Lung microvascular endothelial cell (primary cell): ENCODE measurements around the gene PLA2G6. TPM values are rescaled to one million over a fixed set of nuclear protein-coding genes. Genes with fewer than 3 reads are reported as not detected.
A peak's percentile ranks its signal among the peaks of the same experiment; 100 is the strongest.

ENCODE experiments used
- DNase-seq, 2 donors: peaks; one replicate each; pipeline versions ENCODE4 v3.0.0 to v3.0.0-alpha.2; 2010; ENCODE audit warnings: low read depth in 2 of 2
- total RNA-seq: library from RNA; depleted of rRNA; stranded (reverse); fragments of >200 nt; gene quantifications from 2 replicates; pipeline ENCODE4 v1.2.1, GENCODE V29; 2014

The PLA2G6 gene
- total RNA-seq, 1 donor from 2014 or later, result 4.8 TPM

DNA sequence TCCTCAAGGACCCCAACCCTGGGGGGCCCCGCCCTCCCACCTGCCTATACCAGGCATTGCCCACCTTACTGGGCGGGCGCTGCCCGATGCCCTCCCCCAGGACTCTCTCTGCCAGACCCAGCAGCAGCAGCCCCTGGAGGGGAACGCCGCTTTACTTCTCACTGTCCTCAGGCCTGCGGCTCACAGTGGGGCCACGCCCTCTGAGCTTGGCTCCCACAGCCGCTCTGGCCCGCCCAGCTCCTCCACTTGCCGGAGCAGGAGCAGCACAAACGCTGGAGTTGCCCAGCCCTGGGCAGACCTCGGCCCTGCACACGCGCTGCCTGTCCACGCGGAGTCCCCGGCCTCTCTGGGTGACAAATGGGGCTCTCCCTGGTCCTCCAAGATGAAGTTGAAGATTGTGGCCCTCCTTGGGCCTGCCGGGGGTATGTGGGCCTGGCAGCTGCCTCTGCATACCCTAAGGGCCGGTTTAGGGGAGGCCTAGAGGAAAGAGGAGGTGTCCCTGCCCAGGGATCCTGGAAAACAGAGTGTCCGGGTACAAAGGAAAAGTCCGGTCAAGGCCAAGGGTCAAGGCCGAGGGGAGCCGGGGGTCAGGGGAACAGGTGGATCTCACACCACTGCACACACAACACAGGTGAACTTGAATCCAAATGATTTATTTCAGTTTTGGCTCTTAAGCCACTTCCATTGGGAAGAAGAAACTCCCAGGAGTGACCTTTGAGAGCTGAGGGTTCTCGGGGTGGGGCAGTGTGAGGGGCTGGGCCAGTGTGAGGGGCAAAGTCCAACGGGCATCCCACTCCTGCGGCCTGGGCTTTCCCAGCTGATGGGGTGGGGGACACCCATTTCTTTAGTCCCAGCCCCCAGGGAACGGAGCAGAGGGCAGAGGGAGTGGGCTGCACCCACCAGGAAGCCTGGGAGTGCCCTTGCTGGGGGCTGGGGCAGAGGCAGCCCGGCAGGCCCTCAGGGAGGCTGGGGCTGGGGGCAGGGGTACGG, 70.5 kb downstream of the PLA2G6 start:
- no peak for DNase-seq

DNA sequence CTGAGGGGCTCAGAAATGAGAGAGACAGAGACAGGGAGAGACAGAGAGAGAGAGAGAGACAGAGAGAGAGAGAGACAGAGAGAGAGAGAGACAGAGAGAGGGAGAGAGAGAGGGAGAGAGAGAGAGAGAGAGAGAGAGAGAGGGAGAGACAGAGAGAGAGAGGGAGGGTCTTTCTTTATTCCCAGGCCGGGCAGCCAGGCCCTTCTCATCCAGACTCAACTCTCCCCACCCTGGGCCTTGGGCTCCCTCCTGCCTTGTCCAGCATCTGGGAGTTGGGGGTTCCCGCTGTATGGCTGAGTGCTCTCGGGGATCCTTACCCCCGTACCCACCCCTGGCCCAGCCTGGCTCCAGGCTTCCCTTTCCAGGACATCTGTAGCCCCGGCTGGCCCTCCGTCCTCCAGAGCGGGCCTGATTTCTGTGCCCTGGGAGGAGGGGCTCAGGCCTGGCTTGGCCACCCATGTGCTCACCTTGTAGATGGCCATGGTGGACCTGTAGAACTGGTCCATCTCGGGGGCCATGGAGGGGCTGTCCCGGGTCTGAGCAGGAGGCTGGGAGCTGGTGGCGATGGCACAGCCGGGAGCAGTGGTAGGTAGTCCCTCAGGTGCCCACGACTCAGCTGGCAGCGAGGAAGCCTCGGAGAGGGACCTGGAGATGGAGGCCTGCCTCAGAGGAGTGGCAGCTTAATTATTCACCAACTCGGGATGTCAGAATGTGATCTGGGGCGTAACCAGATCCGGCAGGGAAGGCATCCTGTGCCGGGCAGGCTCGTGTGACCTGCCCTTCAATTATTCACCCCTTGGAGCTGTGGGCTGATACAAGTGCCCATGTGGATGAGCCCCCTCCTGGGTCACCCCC, 71.4 kb downstream of the PLA2G6 start, which contains the start of gene BAIAP2L2:
Gene BAIAP2L2 (minus strand): TSS at position 677 of the 855 bp plus-strand sequence. CDS start 159 bp downstream, at position 518.
- DNase-seq, result no peak

DNA sequence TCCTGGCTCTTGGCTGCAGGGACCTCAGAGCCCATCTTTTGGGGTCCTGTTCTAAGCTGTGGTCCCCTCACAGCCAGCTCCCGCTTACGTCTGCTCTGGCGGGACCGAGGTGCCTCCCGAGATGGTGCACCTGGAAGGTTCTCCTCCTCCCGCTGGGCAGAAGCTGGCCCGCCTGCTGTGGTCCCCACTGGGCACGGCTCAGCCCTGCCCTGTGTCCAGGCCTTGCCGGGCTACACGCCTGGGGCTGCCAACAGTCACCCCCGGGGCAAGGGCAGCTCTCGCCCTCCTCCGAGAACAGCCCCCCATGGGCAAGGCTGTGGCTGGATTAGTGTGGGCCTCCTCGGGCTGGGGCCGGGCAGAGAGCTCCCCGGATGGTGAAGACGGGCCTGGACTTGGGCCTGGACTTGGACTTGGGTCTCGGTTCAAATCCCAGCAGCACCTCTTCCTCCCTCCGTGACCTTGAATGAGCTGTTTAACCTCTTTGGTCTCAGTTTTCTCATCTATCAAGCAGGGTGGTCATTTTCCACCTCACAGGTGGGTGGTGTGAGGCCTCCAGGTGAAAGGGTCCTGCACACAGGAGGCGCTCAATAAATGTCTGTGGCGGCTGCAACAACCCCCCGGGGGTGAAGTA, 72.1 kb downstream of the PLA2G6 start:
- DNase-seq, result no peak

DNA sequence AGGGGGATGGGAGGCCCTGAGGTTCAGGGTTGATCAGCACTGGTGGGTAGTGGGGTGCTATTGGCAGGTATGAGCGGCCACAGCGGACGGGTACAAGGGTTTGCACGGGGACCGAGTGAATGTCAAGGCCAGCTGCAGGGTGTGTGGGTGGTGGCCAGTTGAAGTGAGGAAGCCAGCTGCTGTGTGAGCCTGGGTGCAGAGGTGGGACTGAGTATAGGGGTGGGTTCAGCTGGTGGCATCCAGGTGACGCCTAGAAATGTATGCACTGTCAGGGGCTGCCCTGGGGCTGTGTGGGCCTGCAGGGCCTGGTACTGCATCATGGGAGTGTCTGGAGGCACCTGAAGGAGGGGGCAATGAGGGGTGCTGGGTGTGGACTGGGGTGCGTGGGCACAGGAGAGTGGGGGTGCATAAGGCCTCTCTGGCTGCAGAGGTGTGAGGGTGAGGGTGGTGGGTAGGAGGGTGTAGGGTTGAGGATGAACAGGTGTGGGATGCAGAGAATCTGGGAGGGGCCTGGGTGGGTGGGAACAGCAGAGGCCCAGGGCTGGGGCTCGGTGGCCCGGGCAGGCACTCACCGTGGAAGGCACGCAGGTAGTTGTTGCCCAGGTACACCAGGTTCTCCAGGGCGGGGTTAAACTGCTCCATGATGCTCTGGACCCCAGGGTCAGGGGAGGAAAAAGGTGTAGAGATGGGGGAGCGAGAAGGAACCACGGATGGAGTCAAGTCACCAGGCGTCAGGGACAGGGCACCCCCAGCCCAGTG, 72.9 kb downstream of the PLA2G6 start:
- DNase-seq, result no peak

DNA sequence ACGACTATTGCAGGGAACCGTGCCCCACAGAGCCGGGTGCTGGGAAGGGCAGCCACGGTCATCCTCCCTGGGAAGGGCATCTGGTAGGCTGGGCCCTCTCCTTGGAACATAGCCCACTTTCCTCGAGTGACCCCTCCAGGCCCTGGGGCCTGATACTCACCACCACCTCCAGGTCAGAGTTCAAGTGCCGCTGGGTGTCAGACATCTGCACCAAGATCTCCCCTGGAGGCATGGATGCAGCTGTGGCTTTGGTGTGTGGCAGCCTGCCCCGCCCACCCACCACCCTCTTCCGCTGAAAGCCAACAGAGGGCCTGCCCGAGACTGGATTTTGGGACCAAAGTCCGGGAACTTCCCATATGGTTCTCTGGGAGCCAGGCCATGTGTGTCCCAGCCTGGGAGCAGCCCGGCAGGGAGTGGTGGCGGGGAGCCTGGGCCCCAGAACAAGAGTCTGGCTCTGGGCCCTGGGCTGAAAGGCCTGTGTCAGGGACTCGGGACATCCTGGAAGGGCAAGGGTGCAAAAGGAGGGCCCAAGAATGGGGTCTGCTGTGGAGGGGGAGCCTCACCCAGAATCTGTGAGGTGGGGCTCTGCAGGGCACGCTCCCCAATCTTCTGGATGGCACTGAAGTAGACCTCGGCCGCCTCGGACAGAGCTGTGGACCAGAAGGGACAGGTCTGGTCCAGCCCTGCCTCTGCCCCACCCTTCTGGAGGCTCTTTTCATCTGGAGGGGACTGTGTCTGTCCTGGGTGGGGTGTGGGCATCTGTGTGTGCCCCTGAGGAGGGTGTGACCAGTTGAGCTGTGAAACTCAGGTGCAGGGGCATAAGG, 73.7 kb downstream of the PLA2G6 start:
- no peak for DNase-seq

DNA sequence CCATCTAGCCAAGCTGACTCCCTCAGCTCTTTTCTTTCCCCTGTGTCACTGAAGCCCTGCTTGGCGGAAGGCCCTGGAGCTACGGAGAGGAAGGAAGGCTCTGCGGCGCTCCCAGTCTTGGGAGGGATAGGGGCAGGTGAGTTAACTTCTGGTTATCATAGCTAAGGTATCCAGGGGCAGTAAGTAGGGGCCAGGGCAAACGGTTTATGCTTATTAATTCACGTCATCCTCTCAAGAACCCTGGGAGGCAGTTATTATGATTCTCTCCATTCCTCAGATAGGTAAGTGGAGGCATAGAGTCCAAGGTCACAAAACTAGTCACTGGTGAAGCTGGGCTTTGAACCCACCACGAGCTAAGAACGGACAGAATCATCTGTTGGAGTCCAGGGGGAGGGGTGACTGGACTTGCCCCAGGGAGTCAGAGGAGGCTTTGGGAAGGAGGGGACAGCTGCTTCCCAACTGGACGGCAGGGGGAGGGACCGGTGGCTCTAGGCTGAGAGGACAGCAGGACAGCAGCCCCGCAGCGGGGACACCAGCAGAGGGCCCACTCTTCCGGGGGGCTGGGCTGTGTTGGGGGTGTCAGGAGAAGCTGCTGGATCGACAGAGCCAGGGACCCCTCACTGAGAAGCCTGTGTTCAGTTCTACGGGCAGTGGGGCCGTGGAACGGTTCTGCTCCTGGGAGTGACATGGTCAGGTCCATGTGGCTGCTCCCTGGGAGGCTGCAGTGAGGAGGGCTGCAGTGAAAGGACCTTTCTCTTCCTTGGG, 74.6 kb downstream of the PLA2G6 start:
- DNase-seq, result no peak

DNA sequence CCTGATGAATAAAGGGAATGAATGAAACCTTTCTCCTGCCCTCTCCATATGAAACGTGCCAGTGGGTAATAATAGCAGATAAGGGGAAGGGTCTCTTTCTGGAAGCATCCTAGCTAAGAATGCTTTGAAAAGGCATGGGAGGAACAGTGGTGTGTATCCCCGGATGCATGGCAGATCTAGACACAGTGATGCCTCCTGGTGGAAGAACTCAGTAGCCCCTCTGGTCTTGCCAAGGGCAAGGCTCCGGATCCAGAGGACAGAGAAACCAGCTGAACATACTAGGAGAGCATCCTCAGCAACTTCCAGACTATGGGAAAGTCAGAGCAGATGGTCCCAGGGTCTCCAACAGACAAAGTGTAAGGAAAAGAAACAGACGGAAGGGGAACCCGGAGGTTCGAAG, 77.5 kb downstream of the PLA2G6 start:
- DNase-seq, result peak; percentile 20 to 25

DNA sequence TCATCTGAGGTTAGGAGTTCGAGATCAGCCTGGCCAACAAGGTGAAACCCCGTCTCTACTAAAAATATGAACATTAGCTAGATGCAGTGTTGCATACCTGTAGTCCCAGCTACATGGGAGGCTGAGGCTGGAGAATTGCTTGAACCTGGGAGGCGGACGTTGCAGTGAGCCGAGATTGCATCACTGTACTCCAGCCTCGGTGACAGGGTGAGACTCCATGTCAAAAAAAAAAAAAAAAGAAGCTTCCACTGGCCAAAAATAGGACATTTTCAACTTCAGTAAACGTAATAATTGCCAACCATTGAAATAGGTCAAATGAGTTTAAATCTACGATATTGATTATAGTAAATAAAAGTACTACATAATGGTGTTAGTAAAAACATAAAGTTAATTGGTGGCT, 78.0 kb downstream of the PLA2G6 start:
- no peak for DNase-seq

DNA sequence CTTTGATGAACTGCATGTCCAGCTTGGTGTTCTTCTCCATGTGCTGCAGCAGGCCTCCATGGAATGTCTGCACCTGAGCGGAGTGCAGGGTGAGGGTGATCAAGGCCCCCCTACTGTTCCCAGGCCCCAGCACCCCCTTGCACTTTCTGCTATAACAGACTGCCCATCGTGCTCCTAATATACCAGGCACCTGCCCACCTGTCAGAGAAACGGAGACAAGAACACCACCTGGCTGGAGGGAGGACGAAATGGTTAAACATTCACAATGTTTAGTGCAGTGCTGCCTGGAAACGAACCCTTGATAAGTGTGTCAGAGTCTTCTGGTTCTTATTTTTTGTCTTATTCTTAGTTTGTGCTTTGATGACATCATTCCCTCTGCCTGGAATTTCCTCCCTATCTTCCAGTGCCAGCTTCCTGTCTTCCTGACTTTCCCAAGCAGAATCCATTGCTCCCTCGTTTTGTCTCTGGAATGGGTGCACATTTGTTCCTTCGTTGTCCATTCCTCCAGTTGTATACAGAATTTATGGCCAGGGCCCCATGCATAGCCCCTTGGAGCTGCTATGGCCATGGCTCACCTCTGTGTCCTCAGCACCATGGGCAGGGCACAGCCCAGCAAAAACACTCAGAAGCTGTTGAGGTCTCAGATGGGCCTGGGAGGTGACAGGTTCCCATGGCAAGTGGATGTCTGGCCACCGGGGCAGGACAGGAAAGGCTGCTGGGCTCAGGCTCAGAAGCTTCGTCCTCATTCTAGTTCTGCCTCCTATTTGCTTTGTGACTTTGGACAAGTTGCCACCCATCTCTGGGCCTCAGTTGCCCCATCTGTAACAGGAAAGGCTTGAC, 83.0 kb downstream of the PLA2G6 start:
- peak in 1 of 2 donors; percentile 60 for DNase-seq

DNA sequence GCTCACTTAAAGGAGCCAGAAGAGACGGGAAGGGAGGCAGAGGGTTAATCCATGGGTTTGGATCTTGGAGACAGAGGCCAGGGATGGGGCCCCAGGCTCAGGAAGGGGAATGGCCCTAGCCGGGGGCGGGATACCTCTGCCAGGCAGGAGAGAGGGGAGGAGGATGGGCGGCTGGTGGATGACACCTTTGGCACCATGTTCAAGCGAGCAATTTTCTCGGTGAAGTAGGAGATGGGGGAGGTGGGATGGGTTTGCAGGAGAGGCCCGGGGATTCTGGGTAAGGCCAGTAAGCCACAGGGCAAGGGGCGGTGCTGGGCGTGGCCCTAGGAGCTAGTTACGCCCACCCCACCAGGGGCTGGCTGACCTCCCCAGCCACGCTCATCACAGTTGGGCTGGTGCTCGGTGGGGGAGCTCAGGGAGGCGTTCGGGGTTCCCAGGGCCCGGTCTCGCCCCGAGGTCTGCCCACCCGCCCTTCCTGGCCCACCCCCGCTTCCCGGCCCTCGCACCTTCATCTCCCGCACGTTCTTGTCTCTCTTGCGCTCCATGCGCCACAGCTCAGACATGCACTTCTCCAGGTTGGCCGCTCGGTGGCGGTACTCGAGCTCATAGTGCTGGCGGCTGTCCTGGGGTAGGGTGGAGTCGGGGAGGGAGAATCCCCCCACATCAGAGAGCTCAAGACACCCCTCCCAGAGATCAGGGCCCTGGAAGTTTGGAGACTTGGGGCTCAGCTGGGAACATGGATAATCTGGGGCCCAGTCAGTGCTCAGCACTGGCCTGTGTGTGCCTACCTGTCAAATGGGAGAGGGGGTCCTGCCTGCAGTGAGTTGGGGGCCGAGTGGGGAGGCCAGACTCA, 83.8 kb downstream of the PLA2G6 start:
- DNase-seq, result peak; percentile 16 to 41

DNA sequence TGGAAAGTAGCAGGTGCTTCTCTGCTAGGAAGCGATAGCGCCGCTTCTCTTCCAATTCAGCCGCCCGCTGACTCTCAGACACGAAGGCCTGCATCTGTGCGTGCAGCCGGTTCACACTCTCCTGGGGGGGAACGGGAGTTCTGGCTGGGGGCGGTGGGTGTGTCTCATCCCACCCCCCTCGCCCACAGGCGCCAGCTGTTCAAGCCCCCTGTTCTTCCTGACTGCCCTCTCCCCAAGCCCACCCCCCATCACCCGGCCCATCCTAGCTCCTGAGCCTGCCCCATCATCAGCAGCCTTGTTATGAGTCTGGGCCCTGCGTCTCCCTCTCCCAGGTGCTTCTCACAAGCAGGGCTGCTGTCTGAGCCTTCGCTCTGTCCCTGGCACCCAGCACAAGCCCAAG, 84.6 kb downstream of the PLA2G6 start:
- no peak for DNase-seq

DNA sequence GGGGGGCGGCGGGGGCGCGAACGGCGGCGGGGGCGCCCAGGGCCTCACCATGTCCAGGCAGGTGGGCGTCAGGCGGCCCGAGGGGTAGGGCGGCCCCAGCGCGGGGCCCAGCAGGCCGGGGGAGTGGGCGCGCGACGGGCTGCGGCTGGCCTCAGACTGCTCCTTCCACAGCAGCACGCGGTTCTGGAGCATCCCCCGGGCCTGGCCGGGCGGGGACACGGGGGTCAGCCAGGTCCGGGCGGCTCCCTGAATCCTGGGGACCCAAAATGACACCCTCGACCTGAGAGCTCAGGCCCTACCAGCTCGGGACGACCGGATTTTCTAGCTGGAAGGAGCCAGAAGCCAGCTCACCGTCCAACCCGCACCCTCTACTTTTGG, 92.2 kb downstream of the PLA2G6 start:
- no peak for DNase-seq

DNA sequence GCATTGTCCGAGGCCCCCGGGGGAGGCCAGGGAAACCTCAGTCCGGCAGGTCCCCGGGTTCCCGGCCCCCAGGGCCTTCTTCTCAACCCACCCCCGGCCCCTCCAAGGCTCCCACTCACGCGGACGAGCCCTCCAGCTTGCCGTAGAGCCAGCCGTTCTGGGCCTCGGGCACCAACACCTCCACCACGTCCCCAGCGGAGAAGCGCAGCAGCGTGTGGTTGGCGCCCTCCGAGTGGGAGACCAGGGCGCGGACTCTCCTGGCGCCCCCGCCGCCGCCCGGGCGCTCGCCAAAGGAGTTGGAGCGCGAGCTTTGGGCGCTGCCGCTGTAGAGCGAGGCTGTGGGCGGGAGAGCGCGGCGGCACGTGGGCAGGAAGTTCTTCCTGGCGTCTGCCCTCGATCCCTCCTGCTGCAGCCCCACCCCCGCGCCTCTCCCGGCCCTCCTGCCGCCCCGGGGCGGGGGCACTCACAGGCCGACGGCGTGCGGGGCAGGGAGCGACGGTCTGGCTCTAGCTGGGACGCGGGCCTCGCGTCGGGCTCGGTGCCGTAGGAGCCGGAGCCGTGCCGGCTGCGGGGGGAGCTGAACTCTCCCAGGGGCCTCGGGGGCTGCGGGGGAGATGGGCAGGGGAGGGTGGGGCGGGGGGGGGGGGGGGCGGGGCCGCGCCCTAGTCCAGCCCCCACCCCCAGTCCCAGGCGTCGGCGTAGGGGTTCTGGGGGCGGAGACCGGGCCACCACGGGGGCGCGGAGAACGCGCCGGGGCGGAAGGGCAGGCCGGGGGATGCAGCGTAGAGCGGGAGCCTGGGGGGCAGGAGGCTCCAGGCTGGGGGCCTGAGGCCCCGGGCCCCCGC, 92.8 kb downstream of the PLA2G6 start:
- DNase-seq, result peak in 1 of 2 donors; percentile 22

DNA sequence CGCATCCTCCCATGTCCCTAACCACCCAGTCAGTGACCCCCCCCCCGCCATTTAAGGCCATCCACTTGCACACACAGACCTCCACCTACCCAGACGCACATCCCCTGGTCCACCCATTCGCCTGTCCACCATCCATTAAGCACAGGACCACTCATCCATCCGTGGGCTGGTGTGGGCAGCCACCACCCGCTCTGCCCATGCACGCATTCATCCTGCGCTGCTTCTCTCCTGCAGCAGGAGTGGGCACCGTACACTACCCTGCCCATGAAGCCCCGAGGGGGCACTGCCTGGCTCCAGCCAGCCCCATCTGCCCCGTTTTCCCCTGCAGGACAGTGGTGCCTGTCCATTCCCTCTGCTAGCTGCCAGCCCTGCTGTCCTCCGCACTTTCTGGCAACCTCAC, 93.8 kb downstream of the PLA2G6 start:
- DNase-seq, result no peak

DNA sequence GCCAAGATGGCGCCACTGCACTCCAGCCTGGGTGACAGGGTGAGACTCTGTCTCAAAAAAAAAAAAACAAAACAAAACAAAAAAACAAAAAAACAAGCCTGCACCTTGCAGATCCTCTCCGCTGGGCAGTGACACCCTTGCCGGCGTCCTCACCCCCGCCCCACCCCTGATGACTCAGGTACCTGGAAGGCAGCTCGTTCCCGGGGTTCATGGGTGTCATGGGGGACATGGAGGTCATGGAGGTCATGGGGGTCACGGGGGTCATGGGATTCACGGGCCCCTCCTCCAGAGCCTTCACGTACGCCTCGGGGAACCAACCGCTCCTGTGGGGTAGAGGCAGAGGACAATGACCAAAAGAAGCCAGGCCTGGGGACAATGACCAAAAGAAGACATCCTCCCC, 94.7 kb downstream of the PLA2G6 start:
- no peak for DNase-seq

DNA sequence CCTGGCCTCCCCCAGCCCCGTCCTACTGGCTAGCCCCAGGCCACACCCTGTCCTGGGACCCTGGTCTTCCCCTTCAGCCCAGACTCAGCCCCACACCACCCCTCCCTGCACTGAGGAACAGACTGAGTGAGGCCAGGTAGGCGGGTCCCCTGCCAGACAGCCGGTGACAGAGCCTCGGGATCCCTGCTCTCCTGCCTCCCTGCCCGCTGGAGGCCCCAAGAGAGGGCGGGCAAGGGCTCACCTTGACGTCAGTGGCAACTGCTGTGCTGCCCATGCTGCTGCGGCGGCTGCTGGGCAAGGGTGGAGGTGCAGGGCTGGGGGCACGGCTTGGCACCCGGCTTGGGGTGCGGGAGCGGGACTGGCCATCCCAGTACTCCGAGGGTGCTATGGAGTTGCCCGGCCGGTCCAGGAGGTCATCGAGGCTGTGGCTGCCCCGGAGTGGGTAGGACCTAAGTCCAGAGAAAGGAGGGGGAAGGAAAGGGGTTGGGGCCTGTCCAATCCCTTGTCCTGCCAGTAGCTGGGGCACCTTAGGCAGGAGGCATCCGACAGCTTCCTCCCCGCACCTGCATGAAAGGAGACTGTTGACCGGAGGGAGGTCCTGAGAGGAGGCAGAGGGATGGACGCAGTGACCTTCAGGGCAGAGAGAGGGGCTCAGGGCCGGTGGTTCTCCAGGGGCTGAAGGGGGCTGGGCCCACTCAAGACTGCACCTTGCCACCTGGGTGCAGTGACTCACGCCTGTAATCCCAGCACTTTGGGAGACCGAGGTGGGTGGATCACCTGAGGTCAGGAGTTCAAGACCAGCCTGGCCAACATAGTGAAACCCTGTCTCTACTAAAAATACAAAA, 95.4 kb downstream of the PLA2G6 start:
- DNase-seq, result no peak
